Natural killer cell (primary cell): ENCODE data around the gene SH2D3C. TPM values are rescaled to one million over a fixed set of nuclear protein-coding genes. Genes with fewer than 3 reads are reported as not detected.

ENCODE experiments used
- ATAC-seq, 3 donors: fragments of 150-1000 bp in 2 of 3; fragments of 200-7000 bp in 1 of 3; cut with Tn5 transposase; 1 replicate in 1 of 3; 2 replicates in 2 of 3; pipeline ENCODE4 v1.10.0; 2021; ENCODE audit warnings: mild to moderate bottlenecking in 2 of 3, moderate library complexity in 2 of 3
- DNase-seq, 2 donors: peaks; one replicate each; pipeline versions ENCODE4 v3.0.0 to v3.0.0-alpha.2; 2013 to 2021; ENCODE audit warnings: mixed read lengths in 1 of 2
- H3K27ac ChIP-seq: one replicate; pipeline ENCODE4 v1.5.1; 2013; ENCODE audit warnings: mild to moderate bottlenecking, low read length
- H3K27me3 ChIP-seq: one replicate; pipeline ENCODE4 v1.6.1; 2013; ENCODE audit warnings: low read length; ENCODE audit not compliant: control insufficient read depth, insufficient read depth
- H3K36me3 ChIP-seq: one replicate; pipeline ENCODE4 v1.6.1; 2013; ENCODE audit warnings: low read length; ENCODE audit not compliant: control insufficient read depth, insufficient read depth
- H3K4me1 ChIP-seq: one replicate; pipeline ENCODE4 v1.6.1; 2013; ENCODE audit warnings: low read length; ENCODE audit not compliant: control insufficient read depth, insufficient read depth
- H3K4me3 ChIP-seq: one replicate; pipeline ENCODE4 v1.5.1; 2013; ENCODE audit warnings: low read length
- H3K9me3 ChIP-seq: one replicate; pipeline ENCODE4 v1.6.1; 2013; ENCODE audit warnings: low read length; ENCODE audit not compliant: control insufficient read depth, insufficient read depth
- H3K27ac Mint-ChIP-seq, 2 donors: one replicate each; pipeline ENCODE4 v1.8.0; 2022; ENCODE audit warnings: mild to moderate bottlenecking in 2 of 2, mixed read lengths in 2 of 2, moderate library complexity in 1 of 2
- H3K27me3 Mint-ChIP-seq, 2 donors: one replicate each; pipeline ENCODE4 v1.8.0; 2022; ENCODE audit warnings: low read depth in 2 of 2, mixed read lengths in 2 of 2
- H3K36me3 Mint-ChIP-seq: one replicate; pipeline ENCODE4 v1.8.0; 2022; ENCODE audit warnings: mixed read lengths
- H3K4me1 Mint-ChIP-seq, 2 donors: one replicate each; pipeline ENCODE4 v1.8.0; 2022; ENCODE audit warnings: mixed read lengths in 2 of 2
- H3K4me3 Mint-ChIP-seq: one replicate; pipeline ENCODE4 v1.8.0; 2022; ENCODE audit warnings: mild to moderate bottlenecking, moderate library complexity, mixed read lengths
- H3K9me3 Mint-ChIP-seq, 2 donors: one replicate each; pipeline ENCODE4 v1.8.0; 2022; ENCODE audit warnings: mixed read lengths in 2 of 2
- WGBS: methylation state at CpG from one replicate; pipeline ENCODE4 v1.1.7; 2013; ENCODE audit warnings: missing lambda C conversion rate; ENCODE audit not compliant: insufficient coverage; 5-methylcytosine and 5-hydroxymethylcytosine counted together
- intact Hi-C: fragments of 100-400 bp; cut with micrococcal nuclease; formaldehyde crosslinking; loops from one replicate; pipeline ENCODE4 v1.14.2; 2022
- total RNA-seq, 4 donors: library from RNA; stranded (reverse); fragments of 120-200 nt in 1 of 4; gene quantifications; one replicate each; pipeline versions ENCODE4 v1.2.3 to v1.2.4, GENCODE V29; 2013 to 2022
- TF ChIP-seq, protein P1 (sequence below): fragments of 200-600 bp; IDR thresholded peaks from one replicate; pipeline ENCODE4 v1.8.0; 2022; ENCODE audit warnings: antibody characterized with exemption

Gene SH2D3C
- total RNA-seq, 3 donors from 2014 or later (not counting 1 experiment from before 2014, with no cell fraction given), result 42.8 to 86.8 (median 56.6) TPM

GRCh38 chr9:127813686-127814226 lies 35.3 kb upstream of the SH2D3C start:
- H3K4me1 Mint-ChIP-seq, result no peaks in the 10 kb centered on the region
- H3K4me3 Mint-ChIP-seq, result no peak overlapping the region
- no peaks in the 10 kb centered on the region for H3K9me3 Mint-ChIP-seq
- Histone ChIP-seq H3K4me3 (no peak overlapping the region), H3K36me3 (peaks cover 52% of the 10 kb centered on the region), H3K27me3 (no peaks in the 10 kb centered on the region), H3K4me1 (peaks cover 4% of the 10 kb centered on the region), H3K9me3 (no peaks in the 10 kb centered on the region), H3K27ac (no peak overlapping the region)
- TF ChIP-seq, protein P1, sequence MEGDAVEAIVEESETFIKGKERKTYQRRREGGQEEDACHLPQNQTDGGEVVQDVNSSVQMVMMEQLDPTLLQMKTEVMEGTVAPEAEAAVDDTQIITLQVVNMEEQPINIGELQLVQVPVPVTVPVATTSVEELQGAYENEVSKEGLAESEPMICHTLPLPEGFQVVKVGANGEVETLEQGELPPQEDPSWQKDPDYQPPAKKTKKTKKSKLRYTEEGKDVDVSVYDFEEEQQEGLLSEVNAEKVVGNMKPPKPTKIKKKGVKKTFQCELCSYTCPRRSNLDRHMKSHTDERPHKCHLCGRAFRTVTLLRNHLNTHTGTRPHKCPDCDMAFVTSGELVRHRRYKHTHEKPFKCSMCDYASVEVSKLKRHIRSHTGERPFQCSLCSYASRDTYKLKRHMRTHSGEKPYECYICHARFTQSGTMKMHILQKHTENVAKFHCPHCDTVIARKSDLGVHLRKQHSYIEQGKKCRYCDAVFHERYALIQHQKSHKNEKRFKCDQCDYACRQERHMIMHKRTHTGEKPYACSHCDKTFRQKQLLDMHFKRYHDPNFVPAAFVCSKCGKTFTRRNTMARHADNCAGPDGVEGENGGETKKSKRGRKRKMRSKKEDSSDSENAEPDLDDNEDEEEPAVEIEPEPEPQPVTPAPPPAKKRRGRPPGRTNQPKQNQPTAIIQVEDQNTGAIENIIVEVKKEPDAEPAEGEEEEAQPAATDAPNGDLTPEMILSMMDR, result no peak
- no peak overlapping the region for H3K27ac Mint-ChIP-seq
- no peaks in the 10 kb centered on the region for H3K36me3 Mint-ChIP-seq
- H3K27me3 Mint-ChIP-seq, result no peaks in the 10 kb centered on the region
- no peak for DNase-seq
- 97% methylated on average over 9 of the region's 9 CpGs for WGBS
- ATAC-seq, result no peak
- intact Hi-C loops, result no loop called here

GRCh38 chr9:127812936-127813675 lies 34.6 kb upstream of the SH2D3C start:
- Mint-ChIP-seq H3K9me3 (no peaks in the 10 kb centered on the region), H3K4me3 (no peak overlapping the region), H3K27ac (no peak overlapping the region), H3K4me1 (no peaks in the 10 kb centered on the region), H3K27me3 (no peaks in the 10 kb centered on the region), H3K36me3 (no peaks in the 10 kb centered on the region)
- DNase-seq, result no peak
- WGBS, result 97% methylated on average over 19 of the region's 19 CpGs
- intact Hi-C loops, result no loop called here
- TF ChIP-seq, protein P1, result no peak
- no peak for ATAC-seq
- Histone ChIP-seq H3K4me1 (peaks cover 4% of the 10 kb centered on the region), H3K27ac (no peak overlapping the region), H3K9me3 (no peaks in the 10 kb centered on the region), H3K4me3 (no peak overlapping the region), H3K27me3 (no peaks in the 10 kb centered on the region), H3K36me3 (peaks cover 58% of the 10 kb centered on the region)

- 97% methylated on average over 5 of the region's 6 CpGs for WGBS
- ATAC-seq (no peak), DNase-seq (no peak)
- intact Hi-C loops, result no loop called here
- Histone ChIP-seq H3K4me1 (peaks cover 4% of the 10 kb centered on the region), H3K9me3 (no peaks in the 10 kb centered on the region), H3K27ac (no peak overlapping the region), H3K27me3 (no peaks in the 10 kb centered on the region), H3K36me3 (peaks cover 59% of the 10 kb centered on the region), H3K4me3 (no peak overlapping the region)
- TF ChIP-seq, protein P1, result no peak
- no peak overlapping the region for H3K27ac Mint-ChIP-seq
- H3K9me3 Mint-ChIP-seq, result no peaks in the 10 kb centered on the region
- no peaks in the 10 kb centered on the region for H3K27me3 Mint-ChIP-seq
- no peak overlapping the region for H3K4me3 Mint-ChIP-seq
- H3K36me3 Mint-ChIP-seq, result no peaks in the 10 kb centered on the region
- H3K4me1 Mint-ChIP-seq, result no peaks in the 10 kb centered on the region
Observed at GRCh38 chr9:127812011-127812410, 33.5 kb upstream of the SH2D3C start.
